Erythroblast (primary cell): ENCODE measurements around the gene CDC42SE2.

Source experiments
- GATA1 ChIP-seq: IDR thresholded peaks from 2 replicates; pipeline ENCODE4 v1.6.1; 2011; ENCODE audit warnings: low read depth, mild to moderate bottlenecking, control low read depth, low read length, moderate library complexity
- POLR2A ChIP-seq: IDR thresholded peaks from 2 replicates; pipeline ENCODE4 v1.6.1; 2011; ENCODE audit warnings: mild to moderate bottlenecking, low read length

- TF ChIP-seq POLR2A (no peak), GATA1 (no peak)
Measured at GRCh38 chr5:131375351-131375750, 111.5 kb downstream of the CDC42SE2 start.
